ENCODE data around the gene S100A7.

- no peak for TF ChIP-seq USF2 (IDR thresholded peaks at IDR 0.05; ENCODE audit: low read length)
- TF ChIP-seq POLR2A (IDR thresholded peaks at IDR 0.05; ENCODE audit: control extremely low read depth in 1 of 2, low read depth in 2 of 2, low read length in 2 of 2): no peak
- TF ChIP-seq JUN (IDR thresholded peaks at IDR 0.05; ENCODE audit: low read depth, low read length): no peak
Measured at GRCh38 chr1:153498746-153499145, 38.3 kb upstream of the S100A7 start.

All from H1 (cell line).